ENCODE results near the gene ACOX1. TPM values are rescaled to one million over a fixed set of nuclear protein-coding genes. Genes with fewer than 3 reads are reported as not detected.

The ACOX1 gene
- total RNA-seq, 1 experiment from 2014 or later, result 39.5 TPM

DNA sequence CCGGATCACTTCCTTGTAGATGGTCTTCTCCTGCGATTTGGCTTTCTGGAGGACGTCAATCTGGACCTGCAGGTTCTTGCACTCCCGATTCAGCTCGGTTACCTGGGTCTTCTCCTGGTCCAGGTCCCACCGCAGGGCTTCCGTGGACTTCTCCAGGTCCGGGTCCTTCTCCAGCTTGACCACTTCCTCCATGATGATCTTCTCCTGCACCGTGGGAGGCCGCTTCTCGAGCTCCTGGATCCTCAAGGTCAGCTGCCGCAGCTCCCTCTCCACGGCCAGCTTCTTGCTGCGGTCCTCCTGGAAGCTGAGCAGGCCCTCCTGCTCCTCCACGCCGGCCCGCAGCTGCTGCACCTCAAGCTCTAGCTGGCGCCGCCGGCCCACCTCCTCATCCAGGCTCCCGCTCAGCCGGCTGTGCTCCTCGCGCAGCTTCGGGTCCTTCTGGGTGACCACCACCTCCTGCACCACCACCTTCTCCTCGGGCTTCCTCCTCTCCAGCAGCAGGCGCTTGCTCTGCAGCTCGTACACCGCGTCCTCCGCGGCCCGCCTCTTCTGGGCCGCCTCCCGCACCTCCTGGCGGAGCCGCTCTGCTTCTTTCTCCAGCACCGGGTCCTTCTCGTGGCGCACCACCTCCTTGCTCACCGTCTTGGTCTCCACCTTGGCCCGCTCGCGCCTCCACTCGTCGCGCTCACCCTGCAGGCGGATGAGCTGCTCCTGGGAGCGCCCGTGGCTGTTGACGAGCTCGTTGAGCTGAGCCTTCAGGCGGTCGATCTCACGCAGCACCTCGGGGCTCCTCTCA is 29.9 kb upstream of the ACOX1 start:
- ChIA-PET CTCF (no interaction called here), POLR2A (ENCODE audit: low non-redundant PET) (no interaction called here)
- intact Hi-C loops (cut with micrococcal nuclease; ENCODE audit: unreplicated experiment), result no loop called here
- Histone ChIP-seq H3K36me3 (ENCODE audit: insufficient read depth, low read length, poor library complexity, severe bottlenecking) (peaks cover 7% of the 10 kb centered on the region), H3K9me3 (ENCODE audit: low read depth, low read length, poor library complexity, severe bottlenecking) (no peaks in the 10 kb centered on the region), H3K27me3 (replicated peaks; ENCODE audit: insufficient read depth, low read depth, low read length, poor library complexity) (no peaks in the 10 kb centered on the region), H3K4me3 (ENCODE audit: low read depth, low read length, poor library complexity, severe bottlenecking) (no peak overlapping the region), H3K27ac (ENCODE audit: low read depth, low read length, poor library complexity, severe bottlenecking) (no peak overlapping the region), H3K4me1 (ENCODE audit: insufficient read depth, low read length, poor library complexity, severe bottlenecking) (no peaks in the 10 kb centered on the region)
- no peak for DNase-seq (ENCODE audit: low spot score)
- TF ChIP-seq, protein P1, sequence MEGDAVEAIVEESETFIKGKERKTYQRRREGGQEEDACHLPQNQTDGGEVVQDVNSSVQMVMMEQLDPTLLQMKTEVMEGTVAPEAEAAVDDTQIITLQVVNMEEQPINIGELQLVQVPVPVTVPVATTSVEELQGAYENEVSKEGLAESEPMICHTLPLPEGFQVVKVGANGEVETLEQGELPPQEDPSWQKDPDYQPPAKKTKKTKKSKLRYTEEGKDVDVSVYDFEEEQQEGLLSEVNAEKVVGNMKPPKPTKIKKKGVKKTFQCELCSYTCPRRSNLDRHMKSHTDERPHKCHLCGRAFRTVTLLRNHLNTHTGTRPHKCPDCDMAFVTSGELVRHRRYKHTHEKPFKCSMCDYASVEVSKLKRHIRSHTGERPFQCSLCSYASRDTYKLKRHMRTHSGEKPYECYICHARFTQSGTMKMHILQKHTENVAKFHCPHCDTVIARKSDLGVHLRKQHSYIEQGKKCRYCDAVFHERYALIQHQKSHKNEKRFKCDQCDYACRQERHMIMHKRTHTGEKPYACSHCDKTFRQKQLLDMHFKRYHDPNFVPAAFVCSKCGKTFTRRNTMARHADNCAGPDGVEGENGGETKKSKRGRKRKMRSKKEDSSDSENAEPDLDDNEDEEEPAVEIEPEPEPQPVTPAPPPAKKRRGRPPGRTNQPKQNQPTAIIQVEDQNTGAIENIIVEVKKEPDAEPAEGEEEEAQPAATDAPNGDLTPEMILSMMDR (conservative IDR thresholded peaks at IDR 0.05; ENCODE audit: low read depth, low read length), result no peak
- TF ChIP-seq EZH2 (IDR thresholded peaks at IDR 0.05; ENCODE audit: borderline replicate concordance, low read depth, low read length, poor library complexity, severe bottlenecking), result no peak
- BruUV-seq (replicated peaks), result no TSS peak

GRCh38 chr17:76008208-76008607 is 29.2 kb upstream of the ACOX1 start:
- no peaks in the 10 kb centered on the region for H3K9me3 ChIP-seq (ENCODE audit: low read depth, low read length, poor library complexity, severe bottlenecking)
- CTCF ChIA-PET, result no interaction called here

DNA sequence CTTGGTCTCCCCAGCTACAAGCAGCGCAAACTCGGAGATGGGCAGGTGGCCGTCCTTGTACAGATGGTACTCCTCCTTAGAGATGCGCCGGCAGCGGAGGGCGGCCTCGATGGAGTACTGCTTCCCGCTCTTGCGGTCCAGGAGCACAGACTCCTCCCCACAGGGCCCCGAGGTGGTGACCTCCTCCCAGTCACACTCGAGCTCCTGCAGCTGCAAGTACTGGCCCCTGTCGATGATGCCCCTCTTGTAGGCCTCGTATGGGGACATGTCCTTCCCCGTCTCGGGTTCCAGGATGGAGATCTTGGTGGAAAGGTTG is 28.8 kb upstream of the ACOX1 start:
- BruUV-seq (replicated peaks), result no TSS peak
- ChIA-PET CTCF (no interaction called here), POLR2A (ENCODE audit: low non-redundant PET) (no interaction called here)
- H3K4me3 ChIP-seq (ENCODE audit: low read depth, low read length, poor library complexity, severe bottlenecking), result no peak overlapping the region
- H3K9me3 ChIP-seq (ENCODE audit: low read depth, low read length, poor library complexity, severe bottlenecking), result no peaks in the 10 kb centered on the region
- intact Hi-C loops (cut with micrococcal nuclease; ENCODE audit: unreplicated experiment), result no loop called here
- no peak overlapping the region for H3K27ac ChIP-seq (ENCODE audit: low read depth, low read length, poor library complexity, severe bottlenecking)
- no peaks in the 10 kb centered on the region for H3K4me1 ChIP-seq (ENCODE audit: insufficient read depth, low read length, poor library complexity, severe bottlenecking)
- DNase-seq (ENCODE audit: low spot score), result no peak
- H3K36me3 ChIP-seq (ENCODE audit: insufficient read depth, low read length, poor library complexity, severe bottlenecking), result peaks cover 7% of the 10 kb centered on the region
- TF ChIP-seq, protein P1 (conservative IDR thresholded peaks at IDR 0.05; ENCODE audit: low read depth, low read length), result no peak
- TF ChIP-seq EZH2 (IDR thresholded peaks at IDR 0.05; ENCODE audit: borderline replicate concordance, low read depth, low read length, poor library complexity, severe bottlenecking), result no peak
- H3K27me3 ChIP-seq (replicated peaks; ENCODE audit: insufficient read depth, low read depth, low read length, poor library complexity), result no peaks in the 10 kb centered on the region

More at GRCh38 chr17:76008208-76008607, 29.2 kb upstream of the ACOX1 start:
- POLR2A ChIA-PET (ENCODE audit: low non-redundant PET), result no interaction called here
- Histone ChIP-seq H3K27ac (ENCODE audit: low read depth, low read length, poor library complexity, severe bottlenecking) (no peak overlapping the region), H3K4me3 (ENCODE audit: low read depth, low read length, poor library complexity, severe bottlenecking) (no peak overlapping the region), H3K36me3 (ENCODE audit: insufficient read depth, low read length, poor library complexity, severe bottlenecking) (peaks cover 7% of the 10 kb centered on the region), H3K27me3 (replicated peaks; ENCODE audit: insufficient read depth, low read depth, low read length, poor library complexity) (no peaks in the 10 kb centered on the region), H3K4me1 (ENCODE audit: insufficient read depth, low read length, poor library complexity, severe bottlenecking) (no peaks in the 10 kb centered on the region)
- intact Hi-C loops (cut with micrococcal nuclease; ENCODE audit: unreplicated experiment), result no loop called here
- no TSS peak for BruUV-seq (replicated peaks)
- TF ChIP-seq EZH2 (IDR thresholded peaks at IDR 0.05; ENCODE audit: borderline replicate concordance, low read depth, low read length, poor library complexity, severe bottlenecking), result no peak
- TF ChIP-seq, protein P1 (conservative IDR thresholded peaks at IDR 0.05; ENCODE audit: low read depth, low read length), result no peak
- no peak for DNase-seq (ENCODE audit: low spot score)
